DND-41 (cell line): ENCODE results near the gene SLC10A7.

ENCODE experiments used
- ATAC-seq: fragments of 200-7000 bp; cut with Tn5 transposase; 3 replicates; pipeline ENCODE4 v1.9.1; 2021; ENCODE audit warnings: low read depth; ENCODE audit not compliant: insufficient read depth
- DNase-seq: peaks from one replicate; pipeline ENCODE4 v3.0.0-alpha.2; 2020
- H2AFZ ChIP-seq: 2 replicates; pipeline ENCODE4 v1.6.0; 2012; ENCODE audit warnings: low read depth, low read length
- H3K27ac ChIP-seq: 2 replicates; pipeline ENCODE4 v1.5.1; 2012; ENCODE audit warnings: low read length, inconsistent platforms
- H3K27me3 ChIP-seq: fragments of 200-600 bp; sonication (generic); 2 replicates; pipeline ENCODE4 v1.6.0; 2012; ENCODE audit warnings: low read length, mild to moderate bottlenecking, inconsistent platforms; ENCODE audit not compliant: insufficient read depth, poor library complexity
- H3K36me3 ChIP-seq: 2 replicates; pipeline ENCODE4 v1.5.1; 2012; ENCODE audit warnings: low read length, inconsistent platforms; ENCODE audit not compliant: insufficient read depth
- H3K4me1 ChIP-seq: 2 replicates; pipeline ENCODE4 v1.5.1; 2012; ENCODE audit warnings: mild to moderate bottlenecking, low read length; ENCODE audit not compliant: insufficient read depth
- H3K4me2 ChIP-seq: 2 replicates; pipeline ENCODE4 v1.6.0; 2012; ENCODE audit warnings: mild to moderate bottlenecking, moderate library complexity, low read length, inconsistent platforms; ENCODE audit not compliant: insufficient read depth
- H3K4me3 ChIP-seq, 2 experiments: fragments of 200-600 bp in 1 of 2; shearing (Covaris generic) in 1 of 2; 2 replicates each; pipeline ENCODE4 v1.5.1; 2012 to 2016; ENCODE audit warnings: inconsistent platforms in 2 of 2, low read length in 2 of 2, mild to moderate bottlenecking in 2 of 2, low read depth in 1 of 2, moderate library complexity in 1 of 2
- H3K79me2 ChIP-seq: 2 replicates; pipeline ENCODE4 v1.6.0; 2012; ENCODE audit warnings: low read length, inconsistent platforms; ENCODE audit not compliant: insufficient read depth
- H3K9ac ChIP-seq: 2 replicates; pipeline ENCODE4 v1.6.0; 2012; ENCODE audit warnings: low read depth, mild to moderate bottlenecking, inconsistent platforms, low read length, moderate library complexity
- H3K9me3 ChIP-seq: 2 replicates; pipeline ENCODE4 v1.5.1; 2012; ENCODE audit warnings: low read length, moderate library complexity, mild to moderate bottlenecking, inconsistent platforms; ENCODE audit not compliant: insufficient read depth, severe bottlenecking
- H4K20me1 ChIP-seq: 2 replicates; pipeline ENCODE4 v1.6.0; 2012; ENCODE audit warnings: low read length; ENCODE audit not compliant: insufficient read depth
- CTCF ChIP-seq: IDR thresholded peaks from 2 replicates; pipeline ENCODE4 v1.5.1; 2012; ENCODE audit warnings: borderline replicate concordance, low read length, moderate library complexity, mild to moderate bottlenecking; ENCODE audit not compliant: poor library complexity, severe bottlenecking; ENCODE audit errors: extremely low read depth
- EZH2 ChIP-seq: IDR thresholded peaks from 3 replicates; pipeline ENCODE4 v1.6.1; 2012; ENCODE audit warnings: borderline replicate concordance, low read depth, mild to moderate bottlenecking, moderate library complexity, low read length, inconsistent platforms; ENCODE audit not compliant: severe bottlenecking

Gene SLC10A7

GRCh38 chr4:146255463-146255862 lies 266.3 kb downstream of the SLC10A7 start:
- Histone ChIP-seq H3K4me3 (no peak overlapping the region), H3K79me2 (no peaks in the 10 kb centered on the region), H4K20me1 (no peaks in the 10 kb centered on the region), H3K9ac (no peak overlapping the region), H3K27ac (no peak overlapping the region), H3K27me3 (no peaks in the 10 kb centered on the region), H3K4me2 (no peak overlapping the region), H3K36me3 (peaks cover 6% of the 10 kb centered on the region), H3K9me3 (no peaks in the 10 kb centered on the region), H2AFZ (no peak overlapping the region), H3K4me1 (no peaks in the 10 kb centered on the region)
- TF ChIP-seq EZH2 (no peak), CTCF (no peak)
- no peak for DNase-seq
- ATAC-seq = no peak

- H3K4me3 ChIP-seq = no peak overlapping the region
- no peaks in the 10 kb centered on the region for H4K20me1 ChIP-seq
- H3K36me3 ChIP-seq = peaks cover 6% of the 10 kb centered on the region
- H3K4me1 ChIP-seq = no peaks in the 10 kb centered on the region
- H3K4me2 ChIP-seq = no peak overlapping the region
- TF ChIP-seq CTCF = no peak
- TF ChIP-seq EZH2 = no peak
- no peak overlapping the region for H3K9ac ChIP-seq
- H3K27ac ChIP-seq = no peak overlapping the region
- H3K79me2 ChIP-seq = no peaks in the 10 kb centered on the region
- ATAC-seq = no peak
- no peak overlapping the region for H2AFZ ChIP-seq
- no peaks in the 10 kb centered on the region for H3K27me3 ChIP-seq
- no peaks in the 10 kb centered on the region for H3K9me3 ChIP-seq
- DNase-seq = no peak
Observed at GRCh38 chr4:146252969-146253611, 268.6 kb downstream of the SLC10A7 start.

DNA sequence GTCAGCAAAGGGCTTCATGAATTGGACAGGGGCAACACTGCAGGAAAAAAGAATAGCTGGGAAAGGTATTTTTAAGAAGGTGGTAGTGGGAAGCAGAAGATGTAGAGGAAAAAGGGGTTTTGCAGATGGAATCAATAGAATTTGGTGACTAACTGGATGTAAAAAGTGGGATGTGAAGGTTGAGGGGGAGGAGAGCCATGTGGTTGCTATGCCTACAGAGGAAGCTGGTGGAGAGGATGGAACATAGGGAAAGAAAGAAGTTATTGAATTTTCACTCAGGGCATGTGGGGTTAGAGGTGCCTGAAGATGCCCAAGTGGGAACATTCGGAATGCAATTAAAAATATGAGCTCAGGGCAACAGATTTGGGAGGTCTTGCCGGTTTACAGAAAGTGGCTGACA lies 274.4 kb downstream of the SLC10A7 start:
- Histone ChIP-seq H2AFZ (no peak overlapping the region), H3K27ac (no peak overlapping the region), H3K4me2 (no peak overlapping the region), H3K9ac (no peak overlapping the region), H3K9me3 (no peaks in the 10 kb centered on the region), H3K4me1 (no peaks in the 10 kb centered on the region), H3K4me3 (no peak overlapping the region), H3K79me2 (no peaks in the 10 kb centered on the region), H3K27me3 (no peaks in the 10 kb centered on the region), H3K36me3 (no peaks in the 10 kb centered on the region), H4K20me1 (no peaks in the 10 kb centered on the region)
- ATAC-seq = no peak
- TF ChIP-seq EZH2 (no peak), CTCF (no peak)
- DNase-seq = no peak
